Skeletal muscle tissue (tissue), 4 donors: ENCODE results near the gene NEDD4L. TPM values are rescaled to one million over a fixed set of nuclear protein-coding genes. Genes with fewer than 3 reads are reported as not detected.

Experiments
- H3K27ac ChIP-seq: one replicate; pipeline ENCODE4 v1.7.0; 2013; ENCODE audit warnings: mild to moderate bottlenecking, low read depth, low read length, inconsistent platforms
- H3K27me3 ChIP-seq, 3 donors: one replicate each; pipeline ENCODE4 v1.7.0; 2013; ENCODE audit warnings: low read length in 3 of 3; ENCODE audit not compliant: control insufficient read depth in 3 of 3, insufficient read depth in 3 of 3
- H3K36me3 ChIP-seq, 3 donors: one replicate each; pipeline ENCODE4 v1.7.0; 2013; ENCODE audit warnings: low read length in 3 of 3; ENCODE audit not compliant: control insufficient read depth in 3 of 3, insufficient read depth in 3 of 3
- H3K4me1 ChIP-seq, 3 donors: one replicate each; pipeline ENCODE4 v1.7.0; 2013; ENCODE audit warnings: low read length in 3 of 3, mild to moderate bottlenecking in 3 of 3; ENCODE audit not compliant: control insufficient read depth in 3 of 3, insufficient read depth in 3 of 3
- H3K4me3 ChIP-seq, 3 donors: one replicate each; pipeline ENCODE4 v1.7.0; 2013; ENCODE audit warnings: low read length in 3 of 3
- H3K9ac ChIP-seq, 3 donors: one replicate each; pipeline ENCODE4 v1.7.0; 2013; ENCODE audit warnings: low read length in 3 of 3, mild to moderate bottlenecking in 3 of 3, moderate library complexity in 2 of 3, low read depth in 1 of 3
- H3K9me3 ChIP-seq, 3 donors: one replicate each; pipeline ENCODE4 v1.7.0; 2013; ENCODE audit warnings: low read length in 3 of 3; ENCODE audit not compliant: control insufficient read depth in 3 of 3
- total RNA-seq: library from RNA; depleted of rRNA; stranded (reverse); fragments of >200 nt; gene quantifications from one replicate; pipeline ENCODE4 v1.2.3, GENCODE V29; 2014
- donor health status: Osteomylitis.

NEDD4L gene
- total RNA-seq, 1 donor from 2014 or later, result 34.4 TPM

- Histone ChIP-seq H3K27me3 (no peaks in the 10 kb centered on the region), H3K9ac (no peak overlapping the region), H3K27ac (peak overlapping the region; percentile 66), H3K4me3 (no peak overlapping the region), H3K4me1 (peaks cover 7 to 16% (median 15%) of the 10 kb centered on the region in 3 donors), H3K9me3 (no peaks in the 10 kb centered on the region), H3K36me3 (peaks cover 6 to 22% (median 9%) of the 10 kb centered on the region in 3 donors)
Observed at GRCh38 chr18:58338141-58338540, 294.1 kb downstream of the NEDD4L start.

- peaks cover 13 to 20% (median 19%) of the 10 kb centered on the region in 3 donors for H3K4me1 ChIP-seq
- peaks cover 5 to 13% (median 5%) of the 10 kb centered on the region in 3 donors for H3K36me3 ChIP-seq
- no peak overlapping the region for H3K27ac ChIP-seq
- H3K27me3 ChIP-seq, result no peaks in the 10 kb centered on the region
- no peak overlapping the region for H3K9ac ChIP-seq
- H3K9me3 ChIP-seq, result no peaks in the 10 kb centered on the region
- H3K4me3 ChIP-seq, result no peak overlapping the region
Observed at GRCh38 chr18:58338961-58339592, 295.1 kb downstream of the NEDD4L start.

GRCh38 chr18:58339890-58340289, 295.9 kb downstream of the NEDD4L start:
- Histone ChIP-seq H3K36me3 (peaks cover 2 to 8% (median 4%) of the 10 kb centered on the region in 3 donors), H3K9me3 (no peaks in the 10 kb centered on the region), H3K4me3 (no peak overlapping the region), H3K27ac (no peak overlapping the region), H3K4me1 (peaks cover 19 to 23% (median 23%) of the 10 kb centered on the region in 3 donors), H3K27me3 (no peaks in the 10 kb centered on the region), H3K9ac (no peak overlapping the region)

GRCh38 chr18:58341916-58342315, 297.9 kb downstream of the NEDD4L start:
- H3K27me3 ChIP-seq, result no peaks in the 10 kb centered on the region
- no peak overlapping the region for H3K4me3 ChIP-seq
- H3K9ac ChIP-seq, result no peak overlapping the region
- H3K4me1 ChIP-seq, result peaks cover 19 to 21% (median 19%) of the 10 kb centered on the region in 3 donors
- H3K36me3 ChIP-seq, result peaks cover 0 to 5% (median 4%) of the 10 kb centered on the region in 3 donors
- no peak overlapping the region for H3K27ac ChIP-seq
- H3K9me3 ChIP-seq, result no peaks in the 10 kb centered on the region

- H3K4me3 ChIP-seq, result peak overlapping the region in 2 of 3 donors; percentile 7 to 13
- no peaks in the 10 kb centered on the region for H3K9me3 ChIP-seq
- H3K27ac ChIP-seq, result no peak overlapping the region
- H3K9ac ChIP-seq, result peak overlapping the region in 1 of 3 donors; percentile 10
- peaks cover 6 to 12% (median 8%) of the 10 kb centered on the region in 3 donors for H3K4me1 ChIP-seq
- no peaks in the 10 kb centered on the region for H3K27me3 ChIP-seq
- peaks cover 0 to 6% (median 5%) of the 10 kb centered on the region in 3 donors for H3K36me3 ChIP-seq
Observed at GRCh38 chr18:58344080-58344670, 300.1 kb downstream of the NEDD4L start.

- Histone ChIP-seq H3K27ac (no peak overlapping the region), H3K27me3 (no peaks in the 10 kb centered on the region), H3K4me1 (peaks cover 6 to 12% (median 8%) of the 10 kb centered on the region in 3 donors), H3K9ac (peak overlapping the region in 1 of 3 donors; percentile 10), H3K36me3 (peaks cover 0 to 13% (median 9%) of the 10 kb centered on the region in 3 donors), H3K9me3 (no peaks in the 10 kb centered on the region), H3K4me3 (no peak overlapping the region)
Observed at GRCh38 chr18:58344861-58345463, 300.9 kb downstream of the NEDD4L start.

- Histone ChIP-seq H3K27ac (no peak overlapping the region), H3K4me1 (peaks cover 6 to 12% (median 8%) of the 10 kb centered on the region in 3 donors), H3K27me3 (no peaks in the 10 kb centered on the region), H3K9ac (no peak overlapping the region), H3K4me3 (no peak overlapping the region), H3K36me3 (peaks cover 2 to 16% (median 15%) of the 10 kb centered on the region in 3 donors), H3K9me3 (no peaks in the 10 kb centered on the region)
Observed at GRCh38 chr18:58345875-58346274, 301.8 kb downstream of the NEDD4L start.

- peaks cover 6 to 12% (median 8%) of the 10 kb centered on the region in 3 donors for H3K4me1 ChIP-seq
- H3K9ac ChIP-seq, result no peak overlapping the region
- no peak overlapping the region for H3K4me3 ChIP-seq
- H3K27me3 ChIP-seq, result no peaks in the 10 kb centered on the region
- no peaks in the 10 kb centered on the region for H3K9me3 ChIP-seq
- no peak overlapping the region for H3K27ac ChIP-seq
- peaks cover 3 to 12% (median 12%) of the 10 kb centered on the region in 3 donors for H3K36me3 ChIP-seq
Observed at GRCh38 chr18:58347135-58347534, 303.1 kb downstream of the NEDD4L start.

- H3K27me3 ChIP-seq, result no peaks in the 10 kb centered on the region
- H3K36me3 ChIP-seq, result peaks cover 12 to 23% (median 13%) of the 10 kb centered on the region in 3 donors
Observed at GRCh38 chr18:58348517-58348916, 304.5 kb downstream of the NEDD4L start.

GRCh38 chr18:58348951-58349350, 304.9 kb downstream of the NEDD4L start:
- Histone ChIP-seq H3K9me3 (no peaks in the 10 kb centered on the region), H3K27me3 (no peaks in the 10 kb centered on the region), H3K9ac (no peak overlapping the region), H3K4me3 (no peak overlapping the region), H3K27ac (no peak overlapping the region), H3K4me1 (peaks cover 4 to 7% (median 5%) of the 10 kb centered on the region in 3 donors), H3K36me3 (peaks cover 12 to 27% (median 17%) of the 10 kb centered on the region in 3 donors)

More at GRCh38 chr18:58348517-58348916, 304.5 kb downstream of the NEDD4L start:
- Histone ChIP-seq H3K9me3 (no peaks in the 10 kb centered on the region), H3K27ac (no peak overlapping the region), H3K4me3 (no peak overlapping the region), H3K9ac (no peak overlapping the region), H3K4me1 (peaks cover 6 to 12% (median 8%) of the 10 kb centered on the region in 3 donors)
